Hepatocyte (in vitro differentiated cells): ENCODE results near the gene DAAM1.

ENCODE experiments used
- CTCF ChIP-seq: fragments of 200-600 bp; sonication (generic); IDR thresholded peaks from 2 replicates; pipeline ENCODE4 v1.5.1; 2016; ENCODE audit warnings: antibody characterized with exemption, mild to moderate bottlenecking; ENCODE audit not compliant: poor library complexity
- EZH2 ChIP-seq: fragments of 200-600 bp; sonication (generic); IDR thresholded peaks from 2 replicates; pipeline ENCODE4 v1.6.1; 2016; ENCODE audit warnings: antibody characterized with exemption, mild to moderate bottlenecking, borderline replicate concordance

- TF ChIP-seq CTCF = no peak
- no peak for TF ChIP-seq EZH2
Observed at GRCh38 chr14:59320763-59321625, 132.5 kb downstream of the DAAM1 start.
